Ishikawa (cell line): Measurements from ENCODE around the gene HPD.

Experiments used
- CEBPB ChIP-seq: IDR thresholded peaks from 2 replicates; pipeline ENCODE4 v1.6.1; 2012
- RAD21 ChIP-seq: IDR thresholded peaks from 2 replicates; pipeline ENCODE4 v1.6.1; 2012; ENCODE audit warnings: low read depth
- TAF1 ChIP-seq: IDR thresholded peaks from 2 replicates; pipeline ENCODE4 v1.6.1; 2012; ENCODE audit warnings: low read depth, mild to moderate bottlenecking
- TF ChIP-seq, protein P1 (sequence below): IDR thresholded peaks from 2 replicates; pipeline ENCODE4 v1.6.1; 2012

DNA sequence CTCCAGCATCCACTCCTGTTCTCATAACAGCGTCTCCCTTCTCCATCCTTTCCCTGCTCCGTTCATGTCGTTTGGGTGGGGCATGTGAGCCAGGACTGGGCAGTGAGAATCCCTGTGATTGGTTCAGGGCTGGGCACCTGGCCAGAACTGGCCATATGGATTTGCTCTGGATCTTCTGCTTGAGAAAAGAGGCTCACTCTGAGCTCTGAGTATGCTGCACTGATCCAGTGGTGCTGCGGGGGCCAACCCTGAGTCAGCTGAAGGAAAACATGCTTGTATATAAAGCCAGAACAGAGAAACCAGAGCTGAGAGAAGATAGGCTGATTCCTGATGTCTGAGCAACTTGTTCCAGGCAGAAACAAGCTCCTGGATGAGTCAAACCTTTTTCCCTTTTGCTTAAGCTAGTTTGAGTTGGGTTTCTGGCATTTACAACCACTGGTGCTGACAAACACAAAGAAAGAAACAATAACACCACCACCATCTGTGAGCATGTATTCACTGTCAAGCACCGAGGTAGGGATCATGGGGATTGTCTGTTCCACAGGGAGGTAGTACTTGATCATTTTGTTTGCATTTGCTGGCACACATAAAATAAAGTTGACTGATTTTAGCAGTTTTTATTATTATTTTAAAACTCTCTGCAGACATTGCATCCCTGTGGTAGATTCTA lies 14.0 kb upstream of the HPD start:
- TF ChIP-seq, protein P1, sequence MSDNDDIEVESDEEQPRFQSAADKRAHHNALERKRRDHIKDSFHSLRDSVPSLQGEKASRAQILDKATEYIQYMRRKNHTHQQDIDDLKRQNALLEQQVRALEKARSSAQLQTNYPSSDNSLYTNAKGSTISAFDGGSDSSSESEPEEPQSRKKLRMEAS, result no peak
- TF ChIP-seq TAF1, result no peak
- no peak for TF ChIP-seq RAD21
- TF ChIP-seq CEBPB, result no peak
